SK-N-SH treated with all-trans-retinoic acid at 6 μM for 48 hours (cell line): ENCODE measurements around the gene SAMD13.

Experiments used
- ATAC-seq: fragments of 200-7000 bp; cut with Tn5 transposase; 3 replicates; pipeline ENCODE4 v1.9.1; 2020; ENCODE audit warnings: mild to moderate bottlenecking, moderate library complexity
- ARNTL ChIP-seq: fragments of 450-650 bp; formaldehyde crosslinking; IDR thresholded peaks from 2 replicates; pipeline ENCODE4 v1.5.0; 2020; ENCODE audit warnings: low read depth, mild to moderate bottlenecking, moderate library complexity, borderline replicate concordance
- BACH2 ChIP-seq: fragments of 250-450 bp; sonication (Bioruptor Pico); IDR thresholded peaks from 2 replicates; pipeline ENCODE4 v1.9.0; 2021; ENCODE audit warnings: mild to moderate bottlenecking, borderline replicate concordance
- CREB5 ChIP-seq: fragments of 250-450 bp; sonication (Bioruptor Pico); IDR thresholded peaks from 2 replicates; pipeline ENCODE4 v1.5.1; 2020; ENCODE audit warnings: low read depth, mild to moderate bottlenecking, moderate library complexity
- CSDC2 ChIP-seq: fragments of 250-450 bp; sonication (Bioruptor Pico); IDR thresholded peaks from 2 replicates; pipeline ENCODE4 v1.5.0; 2020; ENCODE audit warnings: mild to moderate bottlenecking, moderate library complexity
- CSRNP3 ChIP-seq: fragments of 250-450 bp; sonication (Bioruptor Pico); IDR thresholded peaks from 2 replicates; pipeline ENCODE4 v1.5.1; 2021; ENCODE audit warnings: mild to moderate bottlenecking, moderate library complexity
- ESRRG ChIP-seq: fragments of 250-450 bp; sonication (Bioruptor Pico); IDR thresholded peaks from 2 replicates; pipeline ENCODE4 v1.6.1; 2021; ENCODE audit warnings: mild to moderate bottlenecking
- GLIS3 ChIP-seq: fragments of 250-450 bp; sonication (Bioruptor Pico); IDR thresholded peaks from 2 replicates; pipeline ENCODE4 v1.5.0; 2020; ENCODE audit warnings: mild to moderate bottlenecking, moderate library complexity
- ISL1 ChIP-seq: fragments of 250-450 bp; sonication (Bioruptor Pico); IDR thresholded peaks from 2 replicates; pipeline ENCODE4 v2.1.2; 2022; ENCODE audit warnings: mild to moderate bottlenecking, moderate library complexity
- OSR1 ChIP-seq: fragments of 250-450 bp; sonication (Bioruptor Pico); IDR thresholded peaks from 2 replicates; pipeline ENCODE4 v1.8.0; 2022; ENCODE audit warnings: moderate library complexity, mild to moderate bottlenecking, inconsistent platforms
- PATZ1 ChIP-seq: fragments of 250-450 bp; sonication (Bioruptor Pico); IDR thresholded peaks from 2 replicates; pipeline ENCODE4 v1.8.0; 2020; ENCODE audit warnings: mild to moderate bottlenecking, moderate library complexity, borderline replicate concordance
- POU6F1 ChIP-seq: fragments of 250-450 bp; sonication (Bioruptor Pico); IDR thresholded peaks from 2 replicates; pipeline ENCODE4 v1.8.0; 2021; ENCODE audit warnings: low read depth, mild to moderate bottlenecking, moderate library complexity, borderline replicate concordance
- PPARA ChIP-seq: fragments of 250-450 bp; sonication (Bioruptor Pico); IDR thresholded peaks from 2 replicates; pipeline ENCODE4 v1.5.0; 2020; ENCODE audit warnings: mild to moderate bottlenecking, borderline replicate concordance
- RARB ChIP-seq: fragments of 250-450 bp; sonication (Bioruptor Pico); IDR thresholded peaks from 2 replicates; pipeline ENCODE4 v1.8.0; 2021; ENCODE audit warnings: mild to moderate bottlenecking, moderate library complexity
- TCF4 ChIP-seq: fragments of 250-450 bp; sonication (Bioruptor Pico); IDR thresholded peaks from 2 replicates; pipeline ENCODE4 v1.8.0; 2021; ENCODE audit warnings: mild to moderate bottlenecking, moderate library complexity, borderline replicate concordance
- TOX ChIP-seq: fragments of 250-450 bp; sonication (Bioruptor Pico); IDR thresholded peaks from 2 replicates; pipeline ENCODE4 v1.8.0; 2021; ENCODE audit warnings: mild to moderate bottlenecking, moderate library complexity, borderline replicate concordance
- TSHZ2 ChIP-seq: fragments of 250-450 bp; sonication (Bioruptor Pico); IDR thresholded peaks from 2 replicates; pipeline ENCODE4 v1.5.0; 2020; ENCODE audit warnings: mild to moderate bottlenecking, moderate library complexity
- ZC3H10 ChIP-seq: fragments of 250-450 bp; sonication (Bioruptor Pico); IDR thresholded peaks from 2 replicates; pipeline ENCODE4 v1.5.1; 2021; ENCODE audit warnings: mild to moderate bottlenecking, moderate library complexity
- ZFP30 ChIP-seq: fragments of 450-650 bp; formaldehyde crosslinking; IDR thresholded peaks from 2 replicates; pipeline ENCODE4 v1.5.0; 2022; ENCODE audit warnings: mild to moderate bottlenecking, moderate library complexity
- ZNF565 ChIP-seq: fragments of 450-650 bp; formaldehyde crosslinking; conservative IDR thresholded peaks from 2 replicates; pipeline ENCODE4 v1.5.0; 2020; ENCODE audit warnings: low read depth, mild to moderate bottlenecking, moderate library complexity
- ZNF70 ChIP-seq: fragments of 450-650 bp; formaldehyde crosslinking; IDR thresholded peaks from 2 replicates; pipeline ENCODE4 v1.5.0; 2020; ENCODE audit warnings: mild to moderate bottlenecking, moderate library complexity

SAMD13 gene

GRCh38 chr1:84347932-84348555, 46.5 kb downstream of the SAMD13 start:
- TF ChIP-seq ZC3H10 (CRISPR knock-in tag) (no peak), CSRNP3 (CRISPR knock-in tag) (no peak), OSR1 (CRISPR knock-in tag) (no peak), TCF4 (CRISPR knock-in tag) (no peak), CSDC2 (CRISPR knock-in tag) (no peak), PPARA (no peak), RARB (CRISPR knock-in tag) (no peak), ZNF565 (CRISPR knock-in tag) (no peak)
- peak; percentile 46 for ATAC-seq

- no peak for ATAC-seq
- TF ChIP-seq ARNTL, result no peak
- no peak for TF ChIP-seq PATZ1 (CRISPR knock-in tag)
- TF ChIP-seq, all 23 proteins: peak for 0
Observed at GRCh38 chr1:84348759-84349158, 47.3 kb downstream of the SAMD13 start.

- no peak for TF ChIP-seq ZC3H10 (CRISPR knock-in tag)
- TF ChIP-seq ZNF70 (CRISPR knock-in tag), result no peak
- TF ChIP-seq TCF4 (CRISPR knock-in tag), result no peak
- no peak for TF ChIP-seq ARNTL
- no peak for TF ChIP-seq CSRNP3 (CRISPR knock-in tag)
- TF ChIP-seq ZFP30, result no peak
- TF ChIP-seq OSR1 (CRISPR knock-in tag), result no peak
- TF ChIP-seq CREB5 (CRISPR knock-in tag), result no peak
- TF ChIP-seq CSDC2 (CRISPR knock-in tag), result no peak
- TF ChIP-seq PATZ1 (CRISPR knock-in tag), result no peak
- no peak for TF ChIP-seq TOX (CRISPR knock-in tag)
- TF ChIP-seq GLIS3 (CRISPR knock-in tag), result no peak
- no peak for TF ChIP-seq RARB (CRISPR knock-in tag)
- TF ChIP-seq POU6F1, result no peak
- TF ChIP-seq ISL1 (CRISPR knock-in tag), result no peak
- TF ChIP-seq TSHZ2 (CRISPR knock-in tag), result no peak
- no peak for TF ChIP-seq ESRRG
- TF ChIP-seq BACH2 (CRISPR knock-in tag), result no peak
- TF ChIP-seq, all 23 proteins: peak for 0
- ATAC-seq, result no peak
Observed at GRCh38 chr1:84350104-84350503, 48.6 kb downstream of the SAMD13 start.
